GM06990 (cell line): ENCODE results near the gene INF2.

ENCODE experiments used
- DNase-seq: peaks from one replicate; pipeline ENCODE4 v3.0.0-alpha.2; 2011; ENCODE audit not compliant: insufficient read length; ENCODE audit errors: extremely low read depth
- H3K27me3 ChIP-seq: replicated peaks from 2 replicates; pipeline ENCODE4 v1.6.0; 2011; ENCODE audit warnings: low read length; ENCODE audit not compliant: control insufficient read depth, insufficient read depth
- H3K36me3 ChIP-seq: 2 replicates; pipeline ENCODE4 v1.5.1; 2011; ENCODE audit warnings: low read length; ENCODE audit not compliant: control insufficient read depth, insufficient read depth
- H3K4me3 ChIP-seq: replicated peaks from 2 replicates; pipeline ENCODE4 v1.5.1; 2011; ENCODE audit warnings: low read depth, mild to moderate bottlenecking, control low read depth, low read length
- CTCF ChIP-seq: IDR thresholded peaks from 2 replicates; pipeline ENCODE4 v1.5.1; 2011; ENCODE audit warnings: low read length, control low read depth, mild to moderate bottlenecking, inconsistent platforms; ENCODE audit not compliant: insufficient read depth, poor library complexity, severe bottlenecking

The INF2 gene

DNA sequence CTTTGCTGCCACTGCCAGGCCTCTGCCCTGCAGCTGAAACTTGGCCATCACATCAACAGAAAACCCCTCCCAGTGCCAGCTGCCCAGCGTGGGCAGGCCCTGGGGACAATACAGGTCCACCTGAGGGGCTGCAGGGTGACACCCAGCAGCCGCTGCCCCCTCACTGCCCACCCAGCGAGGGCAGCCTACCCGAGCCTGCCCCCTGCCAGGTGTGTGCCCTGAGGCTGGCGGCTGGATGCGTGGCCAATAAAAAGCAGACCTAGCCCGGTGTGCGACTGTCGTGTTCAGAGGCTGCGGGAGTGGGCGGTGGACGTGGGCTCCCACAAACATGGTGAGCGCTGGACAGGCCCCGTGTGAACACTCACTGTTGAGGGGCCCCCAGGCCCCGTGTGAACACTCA is 29.9 kb downstream of the INF2 start:
- no peak for DNase-seq
- TF ChIP-seq CTCF: no peak
- Histone ChIP-seq H3K27me3 (no peaks in the 10 kb centered on the region), H3K4me3 (no peak overlapping the region), H3K36me3 (0 out of 2 replicates have a peak, but pooled peaks cover 1% of the 10 kb centered on the region)

DNA sequence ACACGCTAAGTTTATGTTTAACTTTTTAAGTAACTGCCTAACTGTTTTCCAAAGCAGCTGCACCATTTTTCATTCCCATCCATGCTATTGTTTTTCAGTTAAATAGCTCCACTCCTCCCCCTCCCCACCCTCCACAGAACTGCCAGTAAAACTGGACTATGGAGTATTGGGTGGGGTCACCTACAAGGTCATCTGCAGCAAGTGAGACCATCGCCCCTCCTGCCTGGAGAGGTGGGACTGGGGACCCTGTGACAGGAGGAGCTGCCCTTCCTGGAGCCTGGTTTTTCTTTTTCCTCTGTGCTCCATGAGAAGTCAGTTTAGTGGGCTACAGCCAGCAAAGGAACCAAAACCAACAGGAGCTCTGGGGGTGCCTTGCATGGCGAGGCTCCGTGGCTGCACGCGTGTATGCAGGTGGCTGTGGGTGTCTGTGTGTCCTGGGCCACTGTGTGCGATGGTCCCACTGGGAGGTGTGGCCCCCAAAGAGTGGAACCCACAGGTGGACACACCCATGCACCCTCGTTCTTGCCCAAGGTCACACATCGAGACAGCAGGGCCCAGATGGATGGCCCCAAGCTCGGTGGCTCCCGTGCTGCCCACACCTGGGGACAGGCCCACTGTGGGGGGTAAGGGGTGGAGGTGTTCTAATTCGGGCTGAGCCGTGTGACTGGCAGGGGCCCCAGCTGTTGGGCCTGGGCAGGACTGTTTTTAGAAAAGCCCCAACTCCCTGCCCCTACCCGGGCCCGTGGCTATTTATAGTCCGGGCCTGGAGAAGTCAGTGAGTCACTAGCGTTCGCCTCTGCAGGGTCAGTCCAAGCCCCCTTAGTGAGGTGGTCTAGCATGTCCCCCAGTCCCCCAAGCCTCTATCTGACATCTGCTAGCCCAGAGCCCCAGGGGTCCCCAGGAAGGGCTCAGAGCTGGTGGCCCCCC is 32.4 kb downstream of the INF2 start:
- DNase-seq: no peak
- H3K36me3 ChIP-seq: no peaks in the 10 kb centered on the region
- no peak overlapping the region for H3K4me3 ChIP-seq
- H3K27me3 ChIP-seq: no peaks in the 10 kb centered on the region; the same call in 1 of the 2 replicates
- no peak for TF ChIP-seq CTCF

GRCh38 chr14:104722938-104723650 is 33.7 kb downstream of the INF2 start:
- no peaks in the 10 kb centered on the region; the same call in 1 of the 2 replicates for H3K27me3 ChIP-seq
- no peak overlapping the region for H3K4me3 ChIP-seq
- no peak for DNase-seq
- TF ChIP-seq CTCF: no peak
- no peaks in the 10 kb centered on the region for H3K36me3 ChIP-seq

DNA sequence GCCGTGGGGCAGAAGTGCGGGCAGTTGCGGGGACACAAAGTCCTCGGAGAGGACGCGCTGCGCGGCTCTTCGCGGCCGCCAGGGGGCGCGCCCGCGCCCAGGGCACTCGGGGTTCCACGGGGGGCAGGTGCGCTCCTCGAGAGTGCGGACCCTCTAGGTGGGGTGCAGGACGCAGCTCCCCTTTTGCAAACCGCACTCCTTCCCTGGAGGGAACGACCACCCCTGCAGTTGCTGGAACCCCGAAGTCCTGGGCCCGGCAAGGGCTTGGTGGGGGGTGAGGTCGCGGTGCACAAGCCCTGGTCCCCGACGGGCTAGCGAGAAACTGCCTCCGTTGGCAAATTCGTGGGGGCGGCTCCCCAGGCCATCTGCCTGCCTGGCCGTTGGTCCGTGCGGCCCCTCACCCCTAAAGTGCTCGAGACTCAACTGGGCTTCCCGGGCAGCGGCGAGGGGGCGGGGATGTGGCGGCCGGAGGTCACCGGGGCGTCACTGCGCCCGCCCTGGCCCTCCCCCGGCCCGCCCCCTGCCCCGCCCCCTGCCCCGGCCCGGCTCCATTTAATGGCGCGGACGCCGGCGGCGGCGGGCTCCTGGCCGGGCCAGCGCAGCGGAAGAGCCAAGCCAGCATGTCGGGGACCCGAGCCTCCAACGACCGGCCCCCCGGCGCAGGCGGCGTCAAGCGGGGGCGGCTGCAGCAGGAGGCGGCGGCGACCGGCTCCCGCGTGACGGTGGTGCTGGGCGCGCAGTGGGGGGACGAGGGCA is 34.4 kb downstream of the INF2 start, which contains the start of gene ADSS1:
ADSS1 (plus strand) TSS at position 579 of the 756 bp plus-strand sequence; CDS start at position 621, 42 bp downstream.
- Histone ChIP-seq H3K36me3 (no peaks in the 10 kb centered on the region), H3K4me3 (peak within 1 kb of the TSS; percentile 64), H3K27me3 (no peaks in the 10 kb centered on the region; the same call in 1 of the 2 replicates)
- peak; percentile 82 for TF ChIP-seq CTCF
- DNase-seq: peak; percentile 68

GRCh38 chr14:104724407-104724980 is 35.1 kb downstream of the INF2 start:
- TF ChIP-seq CTCF: no peak
- peak overlapping the region; percentile 64 for H3K4me3 ChIP-seq
- H3K36me3 ChIP-seq: no peaks in the 10 kb centered on the region
- H3K27me3 ChIP-seq: no peaks in the 10 kb centered on the region; the same call in 1 of the 2 replicates
- no peak for DNase-seq
